ENCODE results near the gene CD14.
"Not testable (repeated sequence)": the region's sequence is repeated elsewhere in the genome, so short reads cannot be mapped to it uniquely, and the experiment has no call there.

CD14 gene

DNA sequence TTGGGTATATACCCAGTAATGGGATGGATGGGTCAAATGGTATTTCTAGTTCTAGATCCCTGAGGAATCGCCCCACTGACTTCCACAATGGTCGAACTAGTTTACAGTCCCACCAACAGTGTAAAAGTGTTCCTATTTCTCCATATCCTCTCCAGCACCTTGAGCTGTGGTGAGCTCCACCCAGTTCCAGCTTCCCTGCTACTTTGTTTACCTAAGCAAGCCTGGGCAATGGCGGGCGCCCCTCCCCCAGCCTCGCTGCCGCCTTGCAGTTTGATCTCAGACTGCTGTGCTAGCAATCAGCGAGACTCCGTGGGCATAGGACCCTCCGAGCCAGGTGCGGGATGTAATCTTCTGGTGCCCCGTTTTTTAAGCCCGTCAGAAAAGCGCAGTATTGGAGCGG is 39.9 kb downstream of the CD14 start:
- not testable (repeated sequence) for DNase-seq

DNA sequence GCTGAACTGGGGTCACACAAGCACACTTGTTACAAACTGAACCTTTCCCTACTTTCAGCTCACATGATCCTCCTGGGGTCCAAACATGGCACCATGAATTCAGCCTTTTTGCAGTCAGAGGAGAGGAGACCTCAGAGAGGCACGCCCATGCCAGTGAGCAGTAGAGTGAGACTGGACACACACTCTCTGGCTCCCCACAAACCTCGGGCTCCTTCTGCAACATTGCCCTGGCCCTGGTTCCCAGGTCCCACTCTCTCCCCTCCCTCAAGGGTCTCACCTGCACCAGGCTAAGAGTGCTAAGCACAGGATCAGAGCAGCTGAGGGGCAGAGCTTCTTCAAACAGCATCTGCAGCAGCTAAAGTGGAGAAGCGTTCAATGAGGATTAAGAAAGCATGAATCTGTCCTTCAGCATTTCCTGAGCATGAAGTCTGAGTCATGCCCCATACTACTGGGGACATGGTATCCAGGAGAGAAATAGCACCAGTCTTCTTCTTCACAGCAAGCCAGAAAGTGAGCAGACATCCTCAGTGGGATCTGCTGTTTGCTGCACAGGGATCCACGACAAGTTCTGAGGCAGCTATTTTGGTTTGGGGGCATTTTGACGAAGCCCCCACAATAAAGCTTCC is 41.1 kb downstream of the CD14 start:
- DNase-seq = no peak

DNA sequence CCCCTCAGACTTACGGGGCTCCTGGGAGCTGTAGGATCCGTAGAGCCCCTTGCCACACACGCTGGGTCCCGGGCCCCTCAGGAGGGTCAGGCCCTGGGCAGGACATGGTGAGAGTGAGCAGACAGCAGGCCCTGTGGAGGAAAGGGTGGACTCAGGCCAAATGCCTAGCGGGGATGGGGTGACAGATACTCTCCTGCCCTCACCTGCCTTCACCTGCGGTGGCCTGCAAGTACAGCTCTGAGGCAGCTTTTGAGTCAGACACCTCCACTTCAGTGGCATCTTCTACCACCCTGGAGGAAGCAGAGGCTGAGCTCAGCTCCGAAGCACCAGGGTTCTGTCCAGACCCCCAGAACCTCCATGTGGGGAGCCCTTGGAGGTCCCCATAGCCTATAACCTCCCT is 42.1 kb downstream of the CD14 start:
- no peak for DNase-seq

GRCh38 chr5:140588311-140589070 is 44.5 kb downstream of the CD14 start:
- no peak for DNase-seq

- DNase-seq = no peak
Measured at GRCh38 chr5:140587495-140587894, 45.5 kb downstream of the CD14 start.
